Mononuclear cell (primary cell): Measurements from ENCODE around the gene CRYZL1. TPM values are rescaled to one million over a fixed set of nuclear protein-coding genes. Genes with fewer than 3 reads are reported as not detected.
"Not testable (repeated sequence)": the region's sequence is repeated elsewhere in the genome, so short reads cannot be mapped to it uniquely, and the experiment has no call there.

ENCODE experiments used
- H3K27me3 ChIP-seq: 2 replicates; pipeline ENCODE4 v1.6.0; 2011; ENCODE audit warnings: low read length, control low read depth; ENCODE audit not compliant: insufficient read depth
- H3K4me1 ChIP-seq: 2 replicates; pipeline ENCODE4 v1.5.1; 2011; ENCODE audit warnings: mild to moderate bottlenecking, low read length, control low read depth; ENCODE audit not compliant: insufficient read depth
- H3K4me3 ChIP-seq: 2 replicates; pipeline ENCODE4 v1.5.1; 2011; ENCODE audit warnings: mild to moderate bottlenecking, low read length, moderate library complexity
- H3K9me3 ChIP-seq: 2 replicates; pipeline ENCODE4 v1.5.1; 2011; ENCODE audit warnings: low read depth, mild to moderate bottlenecking, control low read depth, low read length
- total RNA-seq: library from RNA; depleted of rRNA; stranded (reverse); fragments of >200 nt; gene quantifications from one replicate; pipeline ENCODE4 v1.2.3, GENCODE V29; 2012

CRYZL1 gene
- total RNA-seq, 1 donor = 16.1 TPM

DNA sequence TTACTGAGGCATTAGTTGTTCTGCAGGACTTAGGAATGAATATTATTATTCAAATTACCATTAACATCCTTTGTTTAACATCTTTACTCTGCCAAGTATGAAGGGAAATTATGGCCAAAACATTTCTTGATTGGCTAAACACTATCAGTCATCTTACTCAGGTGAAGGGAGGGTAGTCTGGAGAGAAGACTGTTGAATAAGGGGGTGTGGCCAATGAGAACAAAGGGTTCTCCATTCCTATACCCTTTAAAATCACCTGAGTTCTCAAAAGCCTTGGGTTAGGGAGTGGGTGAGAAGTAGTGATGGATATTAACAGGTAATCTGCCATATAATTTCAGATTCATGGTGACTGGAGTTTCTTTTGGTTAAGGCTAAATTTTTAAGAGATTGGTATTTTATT, 19.3 kb downstream of the CRYZL1 start:
- Histone ChIP-seq H3K9me3 (no peaks in the 10 kb centered on the region), H3K27me3 (no peaks in the 10 kb centered on the region), H3K4me1 (peaks cover 5% of the 10 kb centered on the region), H3K4me3 (no peak overlapping the region)

DNA sequence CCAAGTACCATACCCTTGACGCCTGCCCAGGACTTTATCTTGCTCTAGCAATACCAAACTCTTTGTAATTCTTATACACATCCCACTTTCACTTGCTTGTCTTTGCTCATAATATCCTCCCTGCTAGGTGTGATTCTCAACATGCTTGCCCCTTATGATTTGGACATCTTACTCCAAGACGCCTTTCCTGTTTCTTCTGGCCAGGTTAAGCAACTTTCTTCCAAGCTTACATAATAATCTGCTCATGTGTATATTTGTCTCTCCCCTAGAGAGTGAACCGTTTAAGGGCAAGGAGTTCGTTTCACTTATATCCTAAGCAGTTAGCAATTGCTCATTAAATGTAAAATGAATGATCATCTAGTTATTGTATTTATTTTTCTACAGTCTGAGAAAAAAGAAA, 21.8 kb downstream of the CRYZL1 start:
- H3K9me3 ChIP-seq = no peaks in the 10 kb centered on the region
- peaks cover 5% of the 10 kb centered on the region for H3K4me1 ChIP-seq
- no peak overlapping the region for H3K4me3 ChIP-seq
- H3K27me3 ChIP-seq = no peaks in the 10 kb centered on the region

DNA sequence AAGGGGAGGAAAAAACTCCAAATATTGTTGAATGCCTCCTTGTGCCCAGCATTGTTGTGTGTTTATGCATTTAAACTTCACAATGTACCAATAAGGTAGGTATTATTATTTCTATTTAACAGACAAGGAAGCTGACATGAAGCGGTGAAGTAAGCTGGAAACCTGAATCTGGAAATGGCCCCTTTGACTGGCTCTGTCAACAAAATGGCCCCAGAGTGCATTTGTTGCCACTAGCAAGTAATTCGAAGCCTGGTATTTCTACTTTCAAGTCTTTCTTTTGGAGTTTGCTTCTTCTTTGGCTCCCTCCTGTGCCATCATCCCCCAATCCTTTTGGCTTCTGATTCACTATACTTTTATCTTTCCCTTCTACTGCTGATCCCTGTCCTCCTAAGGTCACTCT, 23.1 kb downstream of the CRYZL1 start:
- H3K4me1 ChIP-seq = peaks cover 5% of the 10 kb centered on the region
- no peaks in the 10 kb centered on the region for H3K27me3 ChIP-seq
- no peak overlapping the region for H3K4me3 ChIP-seq
- H3K9me3 ChIP-seq = no peaks in the 10 kb centered on the region

DNA sequence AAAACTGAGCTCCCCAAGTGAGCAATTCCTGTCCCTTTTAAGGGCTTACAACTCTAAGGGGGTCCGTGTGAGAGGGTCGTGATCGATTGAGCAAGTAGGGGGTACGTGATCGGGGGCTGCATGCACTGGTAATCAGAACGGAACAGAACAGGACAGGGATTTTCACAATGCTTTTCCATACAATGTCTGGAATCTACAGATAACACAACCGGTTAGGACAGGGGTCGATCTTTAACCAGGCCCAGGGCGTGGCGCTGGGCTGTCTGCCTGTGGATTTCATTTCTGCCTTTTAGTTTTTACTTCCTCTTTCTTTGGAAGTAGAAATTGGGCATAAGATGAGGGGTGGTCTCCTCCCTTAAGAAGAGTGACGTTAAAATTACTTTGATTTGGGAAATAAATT, 24.0 kb downstream of the CRYZL1 start:
- not testable (repeated sequence) for H3K4me1 ChIP-seq, H3K9me3 ChIP-seq, H3K4me3 ChIP-seq, H3K27me3 ChIP-seq

DNA sequence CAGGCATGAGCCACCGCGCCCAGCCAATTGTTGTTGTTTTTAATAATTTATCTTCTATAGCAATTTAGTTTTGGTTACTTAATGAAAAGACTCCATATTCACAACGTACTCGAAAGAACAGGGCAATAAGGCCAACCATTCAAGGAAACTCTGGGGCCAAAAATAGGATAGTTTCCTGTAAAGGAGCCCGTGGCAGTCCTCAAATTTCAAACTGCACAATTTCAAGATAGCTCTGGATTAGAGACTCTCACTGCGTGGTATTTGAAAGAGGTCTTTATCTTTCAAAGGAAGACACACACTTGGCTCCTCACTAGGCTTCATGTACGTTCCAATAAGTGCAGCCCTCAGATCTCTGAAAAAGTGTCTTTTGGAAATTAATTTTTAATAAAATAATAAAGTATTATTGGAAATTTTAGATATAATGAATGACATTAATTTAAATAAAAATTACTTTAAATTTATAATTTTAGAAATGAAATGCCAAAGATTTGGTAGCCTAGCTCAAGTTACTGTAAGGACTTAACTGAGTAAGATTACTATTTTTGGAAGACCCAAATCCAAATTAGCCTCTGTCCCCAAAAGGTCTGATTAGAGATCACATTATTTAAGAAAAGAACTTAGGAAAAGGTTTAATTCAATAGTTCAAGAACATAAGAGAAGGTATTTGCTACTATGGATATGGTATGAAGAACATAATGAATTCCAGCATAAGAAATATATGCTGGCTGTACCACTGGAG, 30.4 kb downstream of the CRYZL1 start:
- Histone ChIP-seq H3K4me3 (no peak overlapping the region), H3K27me3 (no peaks in the 10 kb centered on the region), H3K9me3 (no peaks in the 10 kb centered on the region), H3K4me1 (no peaks in the 10 kb centered on the region)

DNA sequence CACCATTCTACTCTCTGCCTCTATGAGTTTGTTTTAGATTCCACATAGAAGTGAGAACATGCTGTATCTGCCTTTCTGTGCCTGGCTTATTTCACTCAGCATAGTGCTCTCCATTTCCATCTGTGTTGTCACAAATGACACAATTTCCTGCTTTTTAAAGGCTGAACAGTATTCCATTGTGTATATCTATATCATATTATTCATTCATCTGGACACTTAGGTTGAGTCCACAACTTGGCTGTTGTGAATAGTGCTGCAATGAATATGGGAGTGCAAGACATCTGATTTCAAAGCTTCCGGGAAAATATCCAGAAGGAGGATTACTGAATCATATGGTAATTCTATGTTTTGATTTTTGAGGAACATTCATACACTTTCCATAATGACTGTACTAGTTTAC, 33.0 kb downstream of the CRYZL1 start:
- H3K4me3 ChIP-seq = no peak overlapping the region
- no peaks in the 10 kb centered on the region for H3K27me3 ChIP-seq
- no peaks in the 10 kb centered on the region for H3K4me1 ChIP-seq
- no peaks in the 10 kb centered on the region for H3K9me3 ChIP-seq

DNA sequence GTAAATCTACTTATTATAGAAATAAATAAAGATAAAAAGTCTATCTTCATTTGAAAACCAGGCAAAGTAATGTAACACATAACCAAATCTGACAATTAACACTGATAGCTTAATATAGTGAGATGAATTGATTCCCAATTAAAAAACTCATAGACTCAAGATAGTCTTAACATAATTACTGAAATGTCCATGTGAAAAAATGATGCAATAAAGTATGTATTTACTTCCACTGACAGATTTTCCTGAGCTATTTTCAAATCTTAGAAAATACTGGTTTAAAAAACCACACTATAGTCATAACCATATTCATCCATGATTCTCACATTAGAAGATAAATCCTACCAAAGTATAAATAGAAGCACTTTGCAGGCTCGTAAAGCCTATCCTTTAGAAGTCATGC, 43.5 kb downstream of the CRYZL1 start:
- Histone ChIP-seq H3K4me1 (no peaks in the 10 kb centered on the region), H3K27me3 (no peaks in the 10 kb centered on the region), H3K4me3 (no peak overlapping the region), H3K9me3 (no peaks in the 10 kb centered on the region)

DNA sequence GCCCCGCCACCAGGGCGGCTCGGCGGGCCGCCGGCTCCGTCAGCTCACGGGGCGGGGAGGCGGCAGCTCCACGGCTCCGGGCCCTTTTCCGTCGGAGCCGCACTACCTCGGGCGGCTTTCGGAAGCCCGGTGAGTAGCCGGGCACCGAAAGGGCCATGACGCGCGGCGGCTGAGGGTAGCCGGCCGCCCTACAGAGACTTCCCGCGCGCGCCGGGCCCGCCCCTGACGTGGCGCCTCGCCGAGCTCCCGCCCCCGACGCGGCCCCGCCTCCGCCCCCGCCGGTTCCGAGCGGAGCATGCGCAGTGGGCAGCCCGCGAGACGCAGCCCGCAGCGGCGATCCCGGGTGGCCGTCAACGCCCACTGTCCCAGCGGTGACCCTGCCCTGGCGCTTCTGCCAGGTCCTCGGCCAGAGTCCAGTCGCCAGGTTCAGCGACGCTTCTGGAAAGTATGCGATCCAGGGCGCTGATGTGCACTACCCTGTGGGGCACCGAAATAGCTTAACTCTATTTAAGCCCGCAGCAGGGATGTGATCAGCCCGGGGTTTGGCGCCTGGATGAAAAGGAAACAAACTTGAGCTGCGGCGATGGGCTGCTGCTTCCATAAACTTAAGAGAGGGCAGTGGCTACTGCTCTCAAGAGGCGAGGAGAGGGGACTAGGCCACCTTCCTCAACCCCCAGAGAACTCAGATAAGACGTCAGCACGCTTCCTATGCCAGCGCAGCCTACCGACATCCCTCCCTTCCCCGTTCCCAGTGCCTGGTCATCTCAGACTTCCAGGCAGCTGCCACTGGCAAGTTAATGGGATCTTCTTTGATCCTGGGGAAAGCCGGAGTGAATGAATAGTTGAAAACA, 52.8 kb downstream of the CRYZL1 start, which contains the start of gene DONSON:
Gene DONSON (minus strand): TSS at position 200 of the 851 bp plus-strand sequence. CDS start 43 bp downstream, at position 157.
- Histone ChIP-seq H3K4me3 (peak within 1 kb of the TSS; percentile 90), H3K4me1 (peaks cover 13% of the 10 kb centered on the region), H3K27me3 (no peaks in the 10 kb centered on the region), H3K9me3 (no peaks in the 10 kb centered on the region)

DNA sequence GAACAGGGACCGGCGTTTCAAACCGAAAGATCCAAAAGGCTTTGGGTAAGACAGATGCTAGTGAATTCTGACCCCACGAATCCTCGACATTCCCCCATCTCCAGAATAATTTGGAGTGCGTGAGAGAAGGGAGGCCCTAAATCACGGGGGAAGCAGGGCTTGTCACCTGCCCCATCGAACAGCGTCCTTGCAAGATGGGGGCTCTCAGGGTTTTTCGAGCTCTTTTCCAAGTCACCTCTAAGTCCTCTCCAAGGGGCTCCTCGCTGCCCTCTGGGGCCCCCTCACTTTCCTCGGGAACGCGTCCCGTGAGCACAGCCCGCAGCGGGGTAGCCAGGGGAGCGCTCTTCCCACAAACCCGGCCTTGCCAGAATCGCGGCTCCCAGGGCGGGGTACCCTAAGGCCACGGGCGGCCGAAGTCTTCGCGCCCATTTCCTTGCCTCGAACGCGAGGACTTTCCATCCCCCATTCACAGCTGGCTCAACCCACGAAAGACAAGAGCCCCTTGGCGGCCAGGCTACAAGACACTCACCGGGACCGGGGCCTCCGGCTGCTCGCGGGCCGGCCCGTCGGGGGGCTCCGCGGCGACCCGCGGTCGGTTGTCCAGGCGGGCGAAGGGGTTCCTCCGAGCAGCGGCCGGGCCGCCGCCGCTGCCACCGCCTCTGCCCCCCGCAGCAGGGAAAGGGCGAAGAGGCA, 53.6 kb downstream of the CRYZL1 start:
- H3K9me3 ChIP-seq = no peaks in the 10 kb centered on the region
- peaks cover 13% of the 10 kb centered on the region for H3K4me1 ChIP-seq
- H3K4me3 ChIP-seq = peak overlapping the region; percentile 90
- no peaks in the 10 kb centered on the region for H3K27me3 ChIP-seq

DNA sequence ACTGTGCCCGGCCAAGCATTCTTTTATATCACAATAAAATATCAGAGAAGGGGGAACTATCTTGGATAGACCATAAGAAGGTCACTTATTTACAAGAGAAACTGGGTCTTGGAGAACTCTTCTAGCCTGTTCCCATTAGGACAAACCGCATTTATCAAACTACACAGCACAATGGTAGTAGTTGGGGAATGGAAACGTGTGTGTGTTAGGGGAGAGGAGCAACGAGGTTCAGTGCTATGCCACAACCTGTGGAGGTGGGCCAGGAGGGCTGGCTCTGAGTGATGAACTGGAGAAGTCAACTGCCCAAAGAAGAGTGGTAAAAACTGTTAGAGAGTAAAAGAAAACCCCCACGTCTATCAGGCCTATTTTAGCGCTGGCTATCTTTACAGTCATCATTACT, 54.6 kb downstream of the CRYZL1 start:
- no peaks in the 10 kb centered on the region for H3K9me3 ChIP-seq
- H3K27me3 ChIP-seq = no peaks in the 10 kb centered on the region
- H3K4me3 ChIP-seq = no peak overlapping the region
- peaks cover 13% of the 10 kb centered on the region for H3K4me1 ChIP-seq

DNA sequence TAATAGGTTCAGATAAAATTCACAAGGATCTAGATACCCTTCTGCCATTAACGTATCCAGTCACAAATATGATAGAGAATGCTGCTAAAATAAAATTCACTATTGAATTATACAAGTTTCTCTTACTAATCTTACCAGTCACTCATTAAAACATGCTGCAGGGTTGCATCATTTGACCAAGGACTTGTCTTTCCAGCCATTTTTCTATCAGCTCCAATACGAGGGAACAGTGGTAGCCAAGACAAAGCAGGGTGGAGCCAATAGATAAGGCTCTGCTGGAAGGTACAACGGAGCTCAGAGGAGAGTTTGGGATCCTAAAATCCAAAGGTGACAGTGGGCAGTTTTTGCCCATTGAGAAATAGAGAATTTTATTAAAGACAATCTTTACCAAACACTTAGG, 57.1 kb downstream of the CRYZL1 start:
- H3K4me1 ChIP-seq = peaks cover 13% of the 10 kb centered on the region
- no peak overlapping the region for H3K4me3 ChIP-seq
- H3K27me3 ChIP-seq = no peaks in the 10 kb centered on the region
- H3K9me3 ChIP-seq = no peaks in the 10 kb centered on the region

DNA sequence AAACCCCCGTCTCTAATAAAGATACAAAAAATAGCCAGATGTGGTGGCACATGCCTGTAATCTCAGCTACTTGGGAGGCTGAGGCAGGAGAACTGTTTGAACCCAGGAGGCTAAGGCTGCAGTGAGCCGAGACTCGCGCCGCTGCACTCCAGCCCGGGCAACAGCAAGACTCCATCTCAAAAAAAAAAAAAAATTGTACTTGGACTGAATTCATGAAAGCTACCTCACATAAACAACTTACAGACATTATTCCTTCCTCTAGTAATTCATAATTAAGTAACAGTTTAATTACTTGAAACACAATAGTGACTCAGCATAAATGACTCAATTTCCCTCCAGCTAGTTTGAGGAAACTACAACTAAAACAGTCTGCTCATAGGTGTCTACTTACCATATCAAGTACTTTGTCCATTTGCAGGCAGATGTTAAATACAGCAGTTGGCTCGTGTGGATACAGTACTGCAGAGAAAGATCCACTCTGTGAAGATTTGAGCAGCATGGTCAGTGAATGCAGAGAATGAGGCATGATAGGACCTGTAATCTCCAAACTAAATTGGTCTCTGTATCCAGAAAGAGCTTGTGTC, 62.5 kb downstream of the CRYZL1 start:
- peaks cover 6% of the 10 kb centered on the region for H3K4me1 ChIP-seq
- no peak overlapping the region for H3K4me3 ChIP-seq
- H3K27me3 ChIP-seq = no peaks in the 10 kb centered on the region
- H3K9me3 ChIP-seq = no peaks in the 10 kb centered on the region

DNA sequence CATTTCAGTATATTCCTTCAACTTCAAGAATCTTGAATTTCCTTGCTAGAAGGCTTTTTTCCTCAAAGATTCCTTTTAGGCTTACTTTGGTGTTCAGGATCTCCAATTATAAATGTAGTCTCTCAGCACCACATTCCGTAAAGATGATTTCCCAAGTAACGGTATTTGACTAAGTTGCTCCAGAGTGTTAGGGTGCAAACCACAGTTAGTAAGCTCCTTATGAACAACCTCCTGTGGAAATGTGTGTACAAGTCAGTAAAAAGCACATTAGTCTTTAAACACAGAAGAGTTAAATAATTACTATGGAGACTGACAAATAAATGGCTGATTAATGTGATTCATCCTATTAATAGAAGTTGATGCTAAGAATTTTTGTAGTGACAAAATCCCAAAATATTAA, 63.3 kb downstream of the CRYZL1 start:
- H3K9me3 ChIP-seq = no peaks in the 10 kb centered on the region
- no peaks in the 10 kb centered on the region for H3K27me3 ChIP-seq
- no peak overlapping the region for H3K4me3 ChIP-seq
- H3K4me1 ChIP-seq = peaks cover 6% of the 10 kb centered on the region

DNA sequence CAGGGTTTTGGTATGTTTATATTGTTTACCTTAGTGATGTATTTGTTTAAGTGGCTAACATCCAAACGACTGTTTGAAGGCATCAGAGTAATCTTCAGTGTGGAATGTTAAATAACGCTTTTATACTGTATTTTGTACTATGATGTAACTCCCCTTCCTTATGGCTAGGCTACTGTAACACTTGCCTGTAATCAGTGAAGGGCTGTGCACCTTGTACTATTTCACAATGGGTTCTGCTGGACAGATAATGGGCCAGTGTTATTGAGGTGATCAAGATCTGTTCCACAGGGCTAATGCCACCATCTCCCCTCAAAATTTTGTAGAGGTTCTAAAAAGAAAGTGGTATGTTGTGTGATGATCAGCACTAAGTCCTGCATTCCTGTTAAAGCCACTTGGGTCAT, 64.8 kb downstream of the CRYZL1 start:
- H3K4me3 ChIP-seq, H3K4me1 ChIP-seq, H3K9me3 ChIP-seq, H3K27me3 ChIP-seq: not testable (repeated sequence)

DNA sequence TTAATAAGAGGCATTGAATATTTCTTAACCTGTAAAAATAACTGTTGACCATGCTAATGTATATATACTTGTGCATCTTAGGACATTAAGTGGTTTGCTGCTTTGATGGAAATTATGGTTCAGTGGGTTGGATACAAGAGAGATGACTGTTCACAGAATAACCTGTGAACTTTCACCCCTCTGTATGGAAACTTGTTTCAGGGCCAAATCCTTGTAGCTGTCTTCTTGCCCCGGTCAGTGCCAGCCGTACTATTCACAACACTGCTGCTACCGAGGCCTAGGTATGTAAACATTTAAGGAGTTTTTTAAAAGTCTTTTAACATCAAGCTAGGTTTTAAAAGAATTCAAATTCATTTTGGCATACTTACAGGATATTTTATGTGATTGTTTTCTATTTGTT, 69.2 kb downstream of the CRYZL1 start:
- Histone ChIP-seq H3K27me3 (no peaks in the 10 kb centered on the region), H3K9me3 (no peaks in the 10 kb centered on the region), H3K4me1 (no peaks in the 10 kb centered on the region), H3K4me3 (no peak overlapping the region)
